Liver (tissue), 9 donors: ENCODE data around the gene GRID1. TPM values are rescaled to one million over a fixed set of nuclear protein-coding genes. Genes with fewer than 3 reads are reported as not detected.

ENCODE experiments used
- DNase-seq: peaks from one replicate; pipeline ENCODE4 v3.0.0-alpha.2; 2017; ENCODE audit warnings: low spot score
- H3K27ac ChIP-seq, 2 donors: one replicate each; pipeline ENCODE4 v1.7.0; 2013; ENCODE audit warnings: inconsistent platforms in 2 of 2, low read length in 2 of 2, control low read depth in 1 of 2, low read depth in 1 of 2, mild to moderate bottlenecking in 1 of 2
- H3K27me3 ChIP-seq, 4 donors: one replicate each; pipeline versions ENCODE4 v1.6.1 to v1.7.0; 2013; ENCODE audit warnings: low read length in 3 of 4, inconsistent platforms in 1 of 4, mild to moderate bottlenecking in 1 of 4, moderate library complexity in 1 of 4; ENCODE audit not compliant: control insufficient read depth in 4 of 4, insufficient read depth in 4 of 4
- H3K36me3 ChIP-seq, 4 donors: one replicate each; pipeline versions ENCODE4 v1.6.1 to v1.7.0; 2013; ENCODE audit warnings: low read length in 3 of 4, mild to moderate bottlenecking in 3 of 4, low read depth in 1 of 4, moderate library complexity in 1 of 4; ENCODE audit not compliant: control insufficient read depth in 4 of 4, insufficient read depth in 3 of 4
- H3K4me1 ChIP-seq, 4 donors: one replicate each; pipeline versions ENCODE4 v1.6.1 to v1.7.0; 2013; ENCODE audit warnings: low read length in 3 of 4, mild to moderate bottlenecking in 3 of 4, moderate library complexity in 1 of 4; ENCODE audit not compliant: control insufficient read depth in 4 of 4, insufficient read depth in 4 of 4
- H3K4me3 ChIP-seq, 3 donors: one replicate each; pipeline versions ENCODE4 v1.6.1 to v1.7.0; 2013; ENCODE audit warnings: low read length in 3 of 3, control low read depth in 1 of 3, low read depth in 1 of 3, mild to moderate bottlenecking in 1 of 3
- H3K9ac ChIP-seq, 2 donors: one replicate each; pipeline ENCODE4 v1.7.0; 2013; ENCODE audit warnings: low read length in 2 of 2, mild to moderate bottlenecking in 2 of 2, moderate library complexity in 2 of 2, control low read depth in 1 of 2, low read depth in 1 of 2
- H3K9me3 ChIP-seq, 4 donors: one replicate each; pipeline versions ENCODE4 v1.6.1 to v1.7.0; 2013; ENCODE audit warnings: low read length in 3 of 4; ENCODE audit not compliant: control insufficient read depth in 4 of 4
- ATF3 ChIP-seq: IDR thresholded peaks from 2 replicates; pipeline ENCODE4 v1.6.1; 2016; ENCODE audit warnings: antibody characterized with exemption
- EGR1 ChIP-seq, 2 donors: IDR thresholded peaks; 2 replicates each; pipeline ENCODE4 v1.6.1; 2016 to 2018; ENCODE audit warnings: antibody characterized with exemption in 2 of 2, low read depth in 2 of 2
- FOXA1 ChIP-seq: IDR thresholded peaks from 2 replicates; pipeline ENCODE4 v1.6.1; 2016; ENCODE audit warnings: antibody characterized with exemption
- FOXA2 ChIP-seq: IDR thresholded peaks from 2 replicates; pipeline ENCODE4 v1.6.1; 2016; ENCODE audit warnings: antibody characterized with exemption
- GABPA ChIP-seq, 2 donors: IDR thresholded peaks in 1 of 2; conservative IDR thresholded peaks in 1 of 2; 2 replicates each; pipeline ENCODE4 v1.6.1; 2016; ENCODE audit warnings: antibody characterized with exemption in 2 of 2, mild to moderate bottlenecking in 1 of 2, moderate library complexity in 1 of 2
- HNF4A ChIP-seq, 2 donors: conservative IDR thresholded peaks; 2 replicates each; pipeline ENCODE4 v1.6.1; 2016; ENCODE audit warnings: antibody characterized with exemption in 2 of 2, mild to moderate bottlenecking in 2 of 2
- HNF4G ChIP-seq: IDR thresholded peaks from 2 replicates; pipeline ENCODE4 v1.6.1; 2016; ENCODE audit warnings: antibody characterized with exemption
- JUND ChIP-seq, 2 donors: IDR thresholded peaks; 2 replicates each; pipeline ENCODE4 v1.6.1; 2016; ENCODE audit warnings: antibody characterized with exemption in 2 of 2
- NR2F2 ChIP-seq: IDR thresholded peaks from 2 replicates; pipeline ENCODE4 v1.6.1; 2016; ENCODE audit warnings: antibody characterized with exemption
- RAD21 ChIP-seq, 2 donors: IDR thresholded peaks; 2 replicates each; pipeline ENCODE4 v1.6.1; 2016; ENCODE audit warnings: antibody characterized with exemption in 2 of 2, mild to moderate bottlenecking in 2 of 2
- REST ChIP-seq: IDR thresholded peaks from 2 replicates; pipeline ENCODE4 v1.6.1; 2016; ENCODE audit warnings: antibody characterized with exemption, mild to moderate bottlenecking
- RXRA ChIP-seq, 2 donors: IDR thresholded peaks; 2 replicates each; pipeline ENCODE4 v1.6.1; 2017 to 2018; ENCODE audit warnings: antibody characterized with exemption in 2 of 2, mild to moderate bottlenecking in 1 of 2
- SP1 ChIP-seq: IDR thresholded peaks from 2 replicates; pipeline ENCODE4 v1.6.1; 2018; ENCODE audit warnings: antibody characterized with exemption, mild to moderate bottlenecking
- TAF1 ChIP-seq: conservative IDR thresholded peaks from 2 replicates; pipeline ENCODE4 v1.6.1; 2016; ENCODE audit warnings: antibody characterized with exemption, mild to moderate bottlenecking
- YY1 ChIP-seq: IDR thresholded peaks from 2 replicates; pipeline ENCODE4 v1.6.1; 2016; ENCODE audit warnings: antibody characterized with exemption, mild to moderate bottlenecking
- WGBS: extraction: QIAGEN DNeasy Blood & Tissue Kit; methylation state at CpG from one replicate; pipeline ENCODE4 v1.1.7; 2013; 5-methylcytosine and 5-hydroxymethylcytosine counted together
- polyA plus RNA-seq, 2 donors: library from polyadenylated mRNA; stranded (reverse) in 1 of 2; unstranded in 1 of 2; fragments of 200-250 nt in 1 of 2; fragments of >200 nt in 1 of 2; fragmentation: Nextera tagmentation in 1 of 2; extraction: Ambion mirVana in 1 of 2; gene quantifications; one replicate each; pipeline versions ENCODE4 v1.2.1 to v1.2.3, GENCODE V29; 2013 to 2015
- total RNA-seq, 2 donors: library from RNA; depleted of rRNA; stranded (reverse); fragments of >200 nt; gene quantifications; one replicate each; pipeline ENCODE4 v1.2.3, GENCODE V29; 2014
- TF ChIP-seq, protein P1 (sequence below): IDR thresholded peaks from 2 replicates; pipeline ENCODE4 v1.6.1; 2016; ENCODE audit warnings: antibody characterized with exemption
- TF ChIP-seq, protein P2 (sequence below): fragments of 150-350 bp; IDR thresholded peaks from 2 replicates; pipeline ENCODE4 v1.5.1; 2017; ENCODE audit warnings: improper control_type of control experiment, low read depth, low read length; ENCODE audit not compliant: missing input control
- TF ChIP-seq, protein P3 (sequence below): IDR thresholded peaks from 2 replicates; pipeline ENCODE4 v1.6.1; 2016; ENCODE audit warnings: antibody characterized with exemption
- donor health status: healthy.
- donor health status: healthy.
- donor health status: healthy.
- donor health status: healthy.
- donor health status: healthy.

The GRID1 gene
- total and polyA plus RNA-seq, 4 donors, result 0.09 to 0.17 (median 0.14) TPM; not detected in 1

DNA sequence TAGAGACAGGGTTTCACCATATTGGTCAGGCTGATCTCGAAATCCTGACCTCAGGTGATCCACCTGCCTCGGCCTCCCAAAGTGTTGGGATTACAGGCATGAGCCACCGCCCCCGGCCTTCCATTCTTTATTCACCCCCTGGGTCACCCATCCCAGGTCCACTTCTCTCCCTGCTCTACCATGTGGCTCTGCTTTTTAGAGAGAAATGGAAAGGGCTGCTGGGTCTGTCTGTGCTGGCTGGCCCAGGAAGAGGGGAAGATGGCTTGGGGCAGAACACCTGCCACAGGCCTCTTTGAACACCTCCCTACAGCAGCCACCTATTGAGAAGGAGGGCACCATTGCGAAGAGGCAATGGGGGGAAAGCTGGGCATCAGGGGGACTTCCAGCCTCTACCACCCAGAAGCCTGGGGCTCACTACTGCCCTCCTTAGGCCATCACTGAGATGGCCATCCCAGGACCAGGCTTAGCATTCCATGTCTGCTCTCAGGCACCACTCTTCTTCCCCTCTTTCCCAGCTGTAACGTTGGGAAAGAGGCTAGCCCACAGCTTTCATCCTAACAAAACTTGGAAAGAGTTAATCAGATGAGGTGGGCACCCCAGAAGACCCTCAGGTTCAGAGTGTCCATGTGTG lies 256.3 kb downstream of the GRID1 start:
- Histone ChIP-seq H3K4me1 (no peaks in the 10 kb centered on the region), H3K4me3 (no peak overlapping the region), H3K27ac (no peak overlapping the region), H3K27me3 (no peaks in the 10 kb centered on the region), H3K36me3 (no peaks in the 10 kb centered on the region), H3K9ac (no peak overlapping the region), H3K9me3 (no peaks in the 10 kb centered on the region)
- 84% methylated on average over 6 of the region's 6 CpGs for WGBS
- no peak for DNase-seq
- TF ChIP-seq, protein P1, sequence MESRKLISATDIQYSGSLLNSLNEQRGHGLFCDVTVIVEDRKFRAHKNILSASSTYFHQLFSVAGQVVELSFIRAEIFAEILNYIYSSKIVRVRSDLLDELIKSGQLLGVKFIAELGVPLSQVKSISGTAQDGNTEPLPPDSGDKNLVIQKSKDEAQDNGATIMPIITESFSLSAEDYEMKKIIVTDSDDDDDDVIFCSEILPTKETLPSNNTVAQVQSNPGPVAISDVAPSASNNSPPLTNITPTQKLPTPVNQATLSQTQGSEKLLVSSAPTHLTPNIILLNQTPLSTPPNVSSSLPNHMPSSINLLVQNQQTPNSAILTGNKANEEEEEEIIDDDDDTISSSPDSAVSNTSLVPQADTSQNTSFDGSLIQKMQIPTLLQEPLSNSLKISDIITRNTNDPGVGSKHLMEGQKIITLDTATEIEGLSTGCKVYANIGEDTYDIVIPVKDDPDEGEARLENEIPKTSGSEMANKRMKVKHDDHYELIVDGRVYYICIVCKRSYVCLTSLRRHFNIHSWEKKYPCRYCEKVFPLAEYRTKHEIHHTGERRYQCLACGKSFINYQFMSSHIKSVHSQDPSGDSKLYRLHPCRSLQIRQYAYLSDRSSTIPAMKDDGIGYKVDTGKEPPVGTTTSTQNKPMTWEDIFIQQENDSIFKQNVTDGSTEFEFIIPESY, result no peak
- TF ChIP-seq EGR1 (IDR thresholded peaks at IDR 0.05; ENCODE audit: low read depth in 2 of 2) (no peak), GABPA (IDR thresholded peaks at IDR 0.05 in 1 of 2, conservative IDR thresholded peaks at IDR 0.05 in 1 of 2) (no peak)
- TF ChIP-seq, protein P2, sequence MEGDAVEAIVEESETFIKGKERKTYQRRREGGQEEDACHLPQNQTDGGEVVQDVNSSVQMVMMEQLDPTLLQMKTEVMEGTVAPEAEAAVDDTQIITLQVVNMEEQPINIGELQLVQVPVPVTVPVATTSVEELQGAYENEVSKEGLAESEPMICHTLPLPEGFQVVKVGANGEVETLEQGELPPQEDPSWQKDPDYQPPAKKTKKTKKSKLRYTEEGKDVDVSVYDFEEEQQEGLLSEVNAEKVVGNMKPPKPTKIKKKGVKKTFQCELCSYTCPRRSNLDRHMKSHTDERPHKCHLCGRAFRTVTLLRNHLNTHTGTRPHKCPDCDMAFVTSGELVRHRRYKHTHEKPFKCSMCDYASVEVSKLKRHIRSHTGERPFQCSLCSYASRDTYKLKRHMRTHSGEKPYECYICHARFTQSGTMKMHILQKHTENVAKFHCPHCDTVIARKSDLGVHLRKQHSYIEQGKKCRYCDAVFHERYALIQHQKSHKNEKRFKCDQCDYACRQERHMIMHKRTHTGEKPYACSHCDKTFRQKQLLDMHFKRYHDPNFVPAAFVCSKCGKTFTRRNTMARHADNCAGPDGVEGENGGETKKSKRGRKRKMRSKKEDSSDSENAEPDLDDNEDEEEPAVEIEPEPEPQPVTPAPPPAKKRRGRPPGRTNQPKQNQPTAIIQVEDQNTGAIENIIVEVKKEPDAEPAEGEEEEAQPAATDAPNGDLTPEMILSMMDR, result no peak

GRCh38 chr10:86109421-86109820 lies 257.2 kb downstream of the GRID1 start:
- Histone ChIP-seq H3K9ac (no peak overlapping the region), H3K27me3 (no peaks in the 10 kb centered on the region), H3K36me3 (no peaks in the 10 kb centered on the region), H3K9me3 (no peaks in the 10 kb centered on the region), H3K27ac (no peak overlapping the region), H3K4me1 (no peaks in the 10 kb centered on the region), H3K4me3 (no peak overlapping the region)
- no peak for TF ChIP-seq RAD21 (IDR thresholded peaks at IDR 0.05)
- TF ChIP-seq, protein P3, sequence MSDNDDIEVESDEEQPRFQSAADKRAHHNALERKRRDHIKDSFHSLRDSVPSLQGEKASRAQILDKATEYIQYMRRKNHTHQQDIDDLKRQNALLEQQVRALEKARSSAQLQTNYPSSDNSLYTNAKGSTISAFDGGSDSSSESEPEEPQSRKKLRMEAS, result no peak
- TF ChIP-seq HNF4A (conservative IDR thresholded peaks at IDR 0.05), result no peak
- TF ChIP-seq FOXA2, result no peak
- TF ChIP-seq REST, result no peak
- TF ChIP-seq NR2F2, result no peak
- TF ChIP-seq YY1, result no peak
- TF ChIP-seq GABPA (IDR thresholded peaks at IDR 0.05 in 1 of 2, conservative IDR thresholded peaks at IDR 0.05 in 1 of 2), result no peak
- TF ChIP-seq TAF1, result no peak
- no peak for TF ChIP-seq FOXA1
- no peak for TF ChIP-seq SP1
- no peak for TF ChIP-seq JUND (IDR thresholded peaks at IDR 0.05)
- TF ChIP-seq ATF3, result no peak
- TF ChIP-seq, protein P1, result no peak
- no peak for TF ChIP-seq RXRA (IDR thresholded peaks at IDR 0.05)
- no peak for TF ChIP-seq HNF4G
- no peak for TF ChIP-seq EGR1 (IDR thresholded peaks at IDR 0.05; ENCODE audit: low read depth in 2 of 2)
- 79% methylated on average over 1 of the region's 1 CpG for WGBS
- no peak for DNase-seq
